Small intestine (tissue), 7 donors: ENCODE results near the gene CASP2. TPM values are rescaled to one million over a fixed set of nuclear protein-coding genes. Genes with fewer than 3 reads are reported as not detected.

Experiments
- DNase-seq, 2 donors: peaks; one replicate each; pipeline versions ENCODE4 v3.0.0 to v3.0.0-alpha.2; 2013
- FAIRE-seq: peaks from 2 replicates; lab custom pipeline; 2012; peaks lifted over from hg19 to GRCh38; lab: Jason Lieb, UNC
- H3K27ac ChIP-seq, 3 donors: one replicate each; pipeline ENCODE4 v1.5.1; 2013; ENCODE audit warnings: low read length in 2 of 3, mild to moderate bottlenecking in 2 of 3, control low read depth in 1 of 3, inconsistent platforms in 1 of 3, low read depth in 1 of 3, moderate library complexity in 1 of 3
- H3K27me3 ChIP-seq, 3 donors: one replicate each; pipeline ENCODE4 v1.6.1; 2013; ENCODE audit warnings: low read length in 3 of 3, inconsistent platforms in 1 of 3; ENCODE audit not compliant: control insufficient read depth in 3 of 3, insufficient read depth in 3 of 3
- H3K36me3 ChIP-seq, 3 donors: one replicate each; pipeline ENCODE4 v1.6.1; 2013; ENCODE audit warnings: low read length in 3 of 3, inconsistent platforms in 1 of 3, low read depth in 1 of 3, mild to moderate bottlenecking in 1 of 3, moderate library complexity in 1 of 3; ENCODE audit not compliant: control insufficient read depth in 3 of 3, insufficient read depth in 2 of 3
- H3K4me1 ChIP-seq, 3 donors: one replicate each; pipeline ENCODE4 v1.6.1; 2013; ENCODE audit warnings: low read length in 2 of 3, inconsistent platforms in 1 of 3, low read depth in 1 of 3, mild to moderate bottlenecking in 1 of 3, moderate library complexity in 1 of 3; ENCODE audit not compliant: control insufficient read depth in 3 of 3, insufficient read depth in 2 of 3
- H3K4me3 ChIP-seq, 3 donors: one replicate each; pipeline ENCODE4 v1.5.1; 2013; ENCODE audit warnings: low read length in 3 of 3, control low read depth in 1 of 3, inconsistent platforms in 1 of 3, low read depth in 1 of 3, mild to moderate bottlenecking in 1 of 3, moderate library complexity in 1 of 3
- H3K9me3 ChIP-seq, 2 donors: one replicate each; pipeline ENCODE4 v1.6.1; 2013; ENCODE audit warnings: low read depth in 1 of 2, low read length in 1 of 2; ENCODE audit not compliant: control insufficient read depth in 2 of 2, insufficient read depth in 1 of 2
- WGBS, 3 donors: extraction: QIAGEN DNeasy Blood & Tissue Kit; methylation state at CpG; one replicate each; pipeline ENCODE4 v1.1.7; 2013; 5-methylcytosine and 5-hydroxymethylcytosine counted together
- polyA plus RNA-seq, 4 donors: library from polyadenylated mRNA; stranded (reverse) in 3 of 4; unstranded in 1 of 4; fragments of 200-250 nt in 3 of 4; fragments of 120-200 nt in 1 of 4; gene quantifications; one replicate each; pipeline versions ENCODE4 v1.2.1 to v1.2.3, GENCODE V29; 2013
- donor health status: healthy with polysubstance abuse.
- donor health status: control.
- donor health status: control.
- donor health status: Bipolar disorder and iron deficiency.
- donor health status: healthy.

CASP2 gene
- polyA plus RNA-seq, 4 donors, result 4.9 to 29.8 (median 9.0) TPM

- WGBS, 3 donors, result 91 to 94% (median 92%) methylated on average over 10 of the region's 10 CpGs
- no peak for FAIRE-seq
These were observed 41.5 kb downstream of the CASP2 start for GRCh38 chr7:143329471-143330170.

DNA sequence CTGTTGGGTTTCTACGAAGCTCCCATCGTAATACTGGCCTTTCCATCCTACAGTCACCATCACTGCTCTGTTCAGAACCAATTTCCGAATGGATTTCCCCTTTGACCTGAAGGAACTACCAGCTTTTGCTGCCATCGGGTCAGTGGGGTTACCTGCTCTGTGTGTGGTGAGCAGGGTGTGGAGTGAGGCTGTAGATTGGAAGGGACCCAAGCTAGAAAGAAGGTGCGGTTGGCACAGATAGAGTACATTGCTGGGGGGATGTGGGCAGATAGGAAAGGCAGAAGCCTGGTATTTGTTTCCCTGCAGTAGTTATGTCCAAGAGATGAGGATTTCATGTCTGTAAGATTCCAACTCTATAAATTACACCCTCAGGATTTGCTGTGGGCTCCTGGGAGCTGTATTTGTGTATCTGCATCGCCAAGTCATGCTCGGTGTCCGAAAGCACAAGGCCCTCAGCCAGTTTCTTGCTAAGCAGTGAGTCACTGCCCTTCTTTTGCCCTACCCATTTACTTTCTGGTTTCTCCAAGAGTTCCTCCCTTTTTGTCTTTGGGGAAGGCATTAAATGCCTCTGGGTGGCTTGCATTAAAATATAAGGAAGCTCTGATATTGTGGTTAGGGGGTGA is 43.1 kb downstream of the CASP2 start:
- H3K27ac ChIP-seq, result no peak overlapping the region
- DNase-seq (no peak), FAIRE-seq (no peak)
- H3K4me1 ChIP-seq, result no peaks in the 10 kb centered on the region
- no peaks in the 10 kb centered on the region for H3K36me3 ChIP-seq
- H3K9me3 ChIP-seq, result no peaks in the 10 kb centered on the region
- H3K4me3 ChIP-seq, result no peak overlapping the region
- peaks cover 0 to 2% (median 0%) of the 10 kb centered on the region in 3 donors for H3K27me3 ChIP-seq
- WGBS, 3 donors, result 51 to 83% (median 78%) methylated on average over 8 of the region's 8 CpGs

More at GRCh38 chr7:143329471-143330170, 41.5 kb downstream of the CASP2 start:
- H3K9me3 ChIP-seq, result no peaks in the 10 kb centered on the region
- H3K4me3 ChIP-seq, result no peak overlapping the region
- no peak overlapping the region for H3K27ac ChIP-seq
- H3K27me3 ChIP-seq, result peaks cover 0 to 2% (median 0%) of the 10 kb centered on the region in 3 donors
- H3K36me3 ChIP-seq, result no peaks in the 10 kb centered on the region
- no peak for DNase-seq
- H3K4me1 ChIP-seq, result no peaks in the 10 kb centered on the region

DNA sequence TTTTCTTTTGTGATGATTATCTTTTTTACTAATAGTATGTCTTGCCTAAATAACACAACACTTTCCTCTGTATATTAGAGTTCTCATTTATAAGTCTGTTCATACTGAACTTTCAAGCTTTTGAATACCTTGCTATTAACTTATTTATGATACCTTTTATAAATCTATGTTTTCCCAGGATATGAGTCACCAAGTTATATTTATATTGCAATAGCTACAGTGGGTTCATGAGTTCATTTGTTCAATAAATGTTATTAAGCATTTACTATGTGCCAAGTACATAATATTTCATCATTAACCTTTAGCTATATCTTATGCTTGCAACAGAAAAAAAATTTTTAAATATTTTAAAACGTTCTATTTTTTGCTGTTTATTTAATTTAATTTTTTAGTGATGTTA is 46.1 kb downstream of the CASP2 start:
- peaks cover 0 to 2% (median 0%) of the 10 kb centered on the region in 3 donors for H3K27me3 ChIP-seq
- H3K9me3 ChIP-seq, result no peaks in the 10 kb centered on the region
- H3K36me3 ChIP-seq, result no peaks in the 10 kb centered on the region
- no peaks in the 10 kb centered on the region for H3K4me1 ChIP-seq
- WGBS, 3 donors, result 15 to 30% (median 20%) methylated on average over 1 of the region's 1 CpG
- H3K27ac ChIP-seq, result no peak overlapping the region
- peak; percentile 53 for FAIRE-seq
- no peak overlapping the region for H3K4me3 ChIP-seq
- peak in 1 of 2 donors; percentile 68 for DNase-seq

- Histone ChIP-seq H3K4me1 (no peaks in the 10 kb centered on the region), H3K4me3 (no peak overlapping the region), H3K27ac (no peak overlapping the region), H3K36me3 (no peaks in the 10 kb centered on the region), H3K9me3 (no peaks in the 10 kb centered on the region), H3K27me3 (no peaks in the 10 kb centered on the region)
- no peak for DNase-seq
- FAIRE-seq, result no peak
- 85 to 94% (median 90%) methylated on average over 3 of the region's 3 CpGs for WGBS, 3 donors
These were observed 49.1 kb downstream of the CASP2 start for GRCh38 chr7:143337216-143337615.

DNA sequence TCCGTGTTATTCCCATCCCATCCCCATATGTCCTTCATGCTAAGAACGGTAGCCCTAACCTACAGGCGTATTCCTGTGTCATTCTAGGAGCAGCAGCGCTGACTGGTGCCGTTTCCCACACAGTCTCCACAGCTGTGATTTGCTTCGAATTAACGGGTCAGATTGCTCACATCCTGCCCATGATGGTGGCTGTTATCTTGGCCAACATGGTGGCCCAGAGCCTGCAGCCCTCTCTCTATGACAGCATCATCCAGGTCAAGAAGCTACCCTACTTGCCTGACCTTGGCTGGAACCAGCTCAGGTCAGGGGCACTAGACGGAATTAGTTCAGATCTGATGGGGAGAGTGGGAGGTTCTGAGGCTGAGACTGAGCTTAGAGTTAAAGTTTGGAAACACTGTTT is 53.7 kb downstream of the CASP2 start:
- no peak overlapping the region for H3K27ac ChIP-seq
- H3K4me3 ChIP-seq, result no peak overlapping the region
- FAIRE-seq (no peak), DNase-seq (no peak)
- H3K4me1 ChIP-seq, result peaks cover 0 to 3% (median 0%) of the 10 kb centered on the region in 3 donors
- no peaks in the 10 kb centered on the region for H3K9me3 ChIP-seq
- no peaks in the 10 kb centered on the region for H3K36me3 ChIP-seq
- H3K27me3 ChIP-seq, result peaks cover 0 to 10% (median 0%) of the 10 kb centered on the region in 3 donors
- WGBS, 3 donors, result 92 to 96% (median 94%) methylated on average over 8 of the region's 8 CpGs

DNA sequence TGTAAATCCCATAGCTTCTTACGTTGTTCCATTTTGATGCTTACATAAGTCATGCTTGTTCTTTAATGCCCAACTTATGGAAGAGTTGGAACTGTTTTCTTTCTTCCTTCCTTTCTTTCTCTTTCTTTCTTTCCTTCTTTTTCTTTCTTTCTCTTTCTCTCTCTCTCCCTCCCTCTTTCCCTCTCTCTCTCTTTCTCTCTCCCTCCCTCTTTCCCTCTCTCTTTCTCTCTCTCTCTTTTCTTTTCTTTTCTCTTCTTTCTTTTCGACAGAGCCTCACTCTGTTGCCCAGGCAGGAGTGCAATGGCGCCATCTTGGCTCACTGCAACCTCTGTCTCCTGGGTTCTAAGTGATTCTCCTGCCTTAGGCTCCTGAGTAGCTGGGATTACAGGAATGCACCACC is 55.4 kb downstream of the CASP2 start:
- Histone ChIP-seq H3K27me3 (peaks cover 0 to 13% (median 0%) of the 10 kb centered on the region in 3 donors), H3K36me3 (no peaks in the 10 kb centered on the region), H3K27ac (no peak overlapping the region), H3K4me3 (no peak overlapping the region), H3K4me1 (peaks cover 0 to 3% (median 0%) of the 10 kb centered on the region in 3 donors), H3K9me3 (no peaks in the 10 kb centered on the region)
- no peak for FAIRE-seq
- DNase-seq, result no peak
- WGBS, 3 donors, result 79 to 93% (median 93%) methylated on average over 3 of the region's 3 CpGs

DNA sequence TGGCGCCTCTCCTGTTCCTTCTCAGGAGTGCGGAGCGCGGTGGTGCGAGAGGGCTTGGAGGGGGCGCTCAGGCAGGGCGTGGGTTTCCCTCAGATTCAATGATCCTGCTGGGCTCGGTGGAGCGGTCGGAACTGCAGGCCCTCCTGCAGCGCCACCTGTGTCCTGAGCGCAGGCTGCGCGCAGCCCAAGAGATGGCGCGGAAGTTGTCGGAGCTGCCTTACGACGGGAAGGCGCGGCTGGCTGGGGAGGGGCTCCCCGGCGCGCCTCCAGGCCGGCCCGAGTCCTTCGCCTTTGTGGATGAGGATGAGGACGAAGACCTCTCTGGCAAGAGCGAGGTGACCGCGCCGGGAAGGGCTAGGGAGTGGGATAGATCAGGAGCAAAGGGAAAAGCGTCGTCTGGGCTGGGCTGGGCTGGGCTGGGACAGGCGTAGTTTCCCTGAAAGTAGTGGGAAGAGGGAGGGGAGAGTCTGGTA is 57.3 kb downstream of the CASP2 start:
- Histone ChIP-seq H3K9me3 (no peaks in the 10 kb centered on the region), H3K4me1 (peaks cover 0 to 3% (median 0%) of the 10 kb centered on the region in 3 donors), H3K4me3 (peak overlapping the region in 1 of 3 donors; percentile 10), H3K36me3 (no peaks in the 10 kb centered on the region), H3K27me3 (peaks cover 0 to 15% (median 0%) of the 10 kb centered on the region in 3 donors), H3K27ac (no peak overlapping the region)
- DNase-seq (peak; percentile 65 to 81), FAIRE-seq (no peak)
- 2 to 6% (median 4%) methylated on average over 35 of the region's 35 CpGs for WGBS, 3 donors

DNA sequence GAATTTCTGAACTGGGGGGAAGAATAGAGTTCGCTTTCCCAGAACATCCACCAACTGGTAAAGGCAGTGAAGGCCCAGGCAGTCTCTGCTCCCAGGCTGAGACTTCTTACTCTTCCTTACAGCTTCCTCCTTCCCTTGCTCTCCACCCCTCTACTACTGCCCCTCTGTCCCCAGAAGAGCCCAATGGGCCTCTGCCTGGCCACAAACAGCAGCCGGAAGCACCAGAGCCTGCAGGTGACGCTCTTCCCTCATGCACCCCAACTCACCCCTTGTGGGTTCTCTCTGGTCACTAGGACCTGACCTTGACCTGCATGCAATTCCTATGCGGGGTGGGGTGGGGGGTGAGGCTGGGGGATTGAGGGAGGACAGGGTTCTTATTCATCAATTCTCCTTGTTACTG is 57.9 kb downstream of the CASP2 start:
- 93 to 96% (median 94%) methylated on average over 4 of the region's 4 CpGs for WGBS, 3 donors
- Histone ChIP-seq H3K4me3 (no peak overlapping the region), H3K9me3 (no peaks in the 10 kb centered on the region)

More for the DNA sequence above, 57.9 kb downstream of the CASP2 start:
- no peak for FAIRE-seq
- no peak for DNase-seq
- peaks cover 0 to 3% (median 0%) of the 10 kb centered on the region in 3 donors for H3K4me1 ChIP-seq
- H3K36me3 ChIP-seq, result no peaks in the 10 kb centered on the region
- no peak overlapping the region for H3K27ac ChIP-seq
- H3K27me3 ChIP-seq, result peaks cover 0 to 16% (median 0%) of the 10 kb centered on the region in 3 donors
